Ramos (cell line): ENCODE data around the gene COPS6.

ENCODE experiments used
- in situ Hi-C: fragments of 300-500 bp; cut with MboI; formaldehyde crosslinking; loops from one replicate; pipeline ENCODE4 v1.14.3; 2022; ENCODE audit warnings: low sequenced_read_pairs; ENCODE audit not compliant: unreplicated experiment

COPS6 gene

GRCh38 chr7:100124301-100125230, 35.8 kb downstream of the COPS6 start:
- in situ Hi-C loops = loop anchor here (5.0 to 10.0 kb wide), 3 partner anchors 132 to 228 kb away; partner anchors contain the start of gene TRIM4

- in situ Hi-C loops = loop anchor here (5.0 to 10.0 kb wide), 3 partner anchors 134 to 226 kb away; partner anchors contain the start of gene TRIM4
Measured at GRCh38 chr7:100126239-100126930, 37.6 kb downstream of the COPS6 start.

GRCh38 chr7:100126931-100127865, 38.4 kb downstream of the COPS6 start, which contains the start of gene MBLAC1:
TSS of gene MBLAC1 (plus strand) at chr7:100126967. CDS start at chr7:100127396, 429 bp downstream.
- in situ Hi-C loops = loop anchor here (5.0 to 10.0 kb wide), 3 partner anchors 135 to 225 kb away; partner anchors contain the start of gene TRIM4

- in situ Hi-C loops = loop anchor here (5.0 to 10.0 kb wide), 3 partner anchors 136 to 224 kb away; partner anchors contain the start of gene TRIM4
Measured at GRCh38 chr7:100127866-100128636, 39.3 kb downstream of the COPS6 start.

GRCh38 chr7:100128637-100128963, 39.8 kb downstream of the COPS6 start:
- in situ Hi-C loops = loop anchor here (5.0 to 10.0 kb wide), 3 partner anchors 136 to 224 kb away; partner anchors contain the start of gene TRIM4

GRCh38 chr7:100130220-100130607, 41.4 kb downstream of the COPS6 start:
- in situ Hi-C loops = loop anchor here (5.0 kb wide), 1 partner anchor 277 kb away; no protein-coding TSS in a partner anchor

- in situ Hi-C loops = loop anchor here (5.0 kb wide), 1 partner anchor 276 kb away; no protein-coding TSS in a partner anchor
Measured at GRCh38 chr7:100130608-100131453, 42.1 kb downstream of the COPS6 start.

- in situ Hi-C loops = loop anchor here (5.0 kb wide), 1 partner anchor 275 kb away; no protein-coding TSS in a partner anchor
Measured at GRCh38 chr7:100132126-100132525, 43.4 kb downstream of the COPS6 start.

GRCh38 chr7:100132697-100133151, 44.0 kb downstream of the COPS6 start:
- in situ Hi-C loops = loop anchor here (5.0 kb wide), 1 partner anchor 275 kb away; no protein-coding TSS in a partner anchor

GRCh38 chr7:100137851-100138760, 49.3 kb downstream of the COPS6 start:
- in situ Hi-C loops = loop anchor here (5.0 kb wide), 1 partner anchor 74 kb away; no protein-coding TSS in a partner anchor

- in situ Hi-C loops = no loop called here
Measured at GRCh38 chr7:100141555-100141949, 52.8 kb downstream of the COPS6 start.
